Mesenteric fat pad (tissue), 1 donor: ENCODE results near the gene SSTR3. TPM values are rescaled to one million over a fixed set of nuclear protein-coding genes. Genes with fewer than 3 reads are reported as not detected.

Experiments used
- DNase-seq: peaks from one replicate; pipeline ENCODE4 v3.0.0-alpha.2; 2020; ENCODE audit warnings: low spot score
- total RNA-seq: library from RNA; stranded (reverse); fragmentation: NEBNext Ultra II Directional; extraction: Animal tissue kit (Norgen Biotek cat#: 25700); gene quantifications from one replicate; pipeline ENCODE4 v1.2.1, GENCODE V29; 2021
- donor health status: DM: yes; HTN: yes; CAD: no.

Gene SSTR3
- total RNA-seq, 1 donor from 2014 or later, result not detected

- DNase-seq, result no peak
Measured at GRCh38 chr22:37197451-37198257, 14.6 kb downstream of the SSTR3 start.

GRCh38 chr22:37196539-37197450 lies 15.5 kb downstream of the SSTR3 start:
- no peak for DNase-seq

GRCh38 chr22:37195921-37196320 lies 16.4 kb downstream of the SSTR3 start:
- no peak for DNase-seq

GRCh38 chr22:37194750-37195149 lies 17.5 kb downstream of the SSTR3 start:
- no peak for DNase-seq

- DNase-seq, result no peak
Measured at GRCh38 chr22:37193629-37194191, 18.6 kb downstream of the SSTR3 start.

GRCh38 chr22:37192741-37193140 lies 19.5 kb downstream of the SSTR3 start:
- no peak for DNase-seq

- no peak for DNase-seq
Measured at GRCh38 chr22:37192204-37192603, 20.1 kb downstream of the SSTR3 start.

- DNase-seq, result no peak
Measured at GRCh38 chr22:37190262-37190780, 22.0 kb downstream of the SSTR3 start.

- no peak for DNase-seq
Measured at GRCh38 chr22:37188901-37189466, 23.3 kb downstream of the SSTR3 start.

- DNase-seq, result no peak
Measured at GRCh38 chr22:37187891-37188761, 24.2 kb downstream of the SSTR3 start, which contains the start of gene C1QTNF6. Gene C1QTNF6, minus strand, starts transcription at chr22:37188247. Its CDS starts 34 bp downstream, at chr22:37188213.

GRCh38 chr22:37187552-37187890 lies 24.8 kb downstream of the SSTR3 start:
- DNase-seq, result no peak

- DNase-seq, result no peak
Measured at GRCh38 chr22:37186997-37187522, 25.2 kb downstream of the SSTR3 start.

GRCh38 chr22:37186228-37186996 lies 25.9 kb downstream of the SSTR3 start:
- no peak for DNase-seq

- no peak for DNase-seq
Measured at GRCh38 chr22:37185646-37186227, 26.5 kb downstream of the SSTR3 start.

- no peak for DNase-seq
Measured at GRCh38 chr22:37184816-37185541, 27.3 kb downstream of the SSTR3 start.

GRCh38 chr22:37184380-37184755 lies 27.9 kb downstream of the SSTR3 start:
- no peak for DNase-seq

GRCh38 chr22:37183432-37184379 lies 28.6 kb downstream of the SSTR3 start:
- no peak for DNase-seq
